ENCODE data around the gene KBTBD8.

Gene KBTBD8

GRCh38 chr3:67048067-67048714, 50.1 kb downstream of the KBTBD8 start:
- H2AFZ ChIP-seq (ENCODE audit: low read depth, low read length): no peak overlapping the region
- no peak overlapping the region for H3K4me3 ChIP-seq (ENCODE audit: low read depth in 1 of 2, low read length in 2 of 2)
- TF ChIP-seq EZH2 (IDR thresholded peaks at IDR 0.05; ENCODE audit: borderline replicate concordance, low read depth, low read length, severe bottlenecking) (no peak), CTCF (IDR thresholded peaks at IDR 0.05; ENCODE audit: borderline replicate concordance, extremely low read depth, low read length, poor library complexity, severe bottlenecking) (no peak)
- H4K20me1 ChIP-seq (ENCODE audit: insufficient read depth, low read length): no peaks in the 10 kb centered on the region
- no peaks in the 10 kb centered on the region for H3K9me3 ChIP-seq (ENCODE audit: insufficient read depth, low read length, severe bottlenecking)
- H3K27ac ChIP-seq (ENCODE audit: low read length): no peak overlapping the region
- no peak for DNase-seq
- H3K4me2 ChIP-seq (ENCODE audit: insufficient read depth, low read length): no peak overlapping the region
- no peak overlapping the region for H3K9ac ChIP-seq (ENCODE audit: low read depth, low read length)
- no peak for ATAC-seq (ENCODE audit: insufficient read depth, low read depth)
- H3K4me1 ChIP-seq (ENCODE audit: insufficient read depth, low read length): no peaks in the 10 kb centered on the region
- H3K27me3 ChIP-seq (ENCODE audit: insufficient read depth, low read length, poor library complexity): peaks cover 3% of the 10 kb centered on the region
- no peaks in the 10 kb centered on the region for H3K36me3 ChIP-seq (ENCODE audit: insufficient read depth, low read length)
- no peaks in the 10 kb centered on the region for H3K79me2 ChIP-seq (ENCODE audit: insufficient read depth, low read length)

GRCh38 chr3:67048715-67049074, 50.6 kb downstream of the KBTBD8 start:
- Histone ChIP-seq H3K4me3 (ENCODE audit: low read depth in 1 of 2, low read length in 2 of 2) (no peak overlapping the region), H3K79me2 (ENCODE audit: insufficient read depth, low read length) (no peaks in the 10 kb centered on the region), H3K27me3 (ENCODE audit: insufficient read depth, low read length, poor library complexity) (peaks cover 3% of the 10 kb centered on the region), H3K4me2 (ENCODE audit: insufficient read depth, low read length) (no peak overlapping the region), H2AFZ (ENCODE audit: low read depth, low read length) (no peak overlapping the region), H3K9me3 (ENCODE audit: insufficient read depth, low read length, severe bottlenecking) (no peaks in the 10 kb centered on the region), H3K36me3 (ENCODE audit: insufficient read depth, low read length) (no peaks in the 10 kb centered on the region), H4K20me1 (ENCODE audit: insufficient read depth, low read length) (no peaks in the 10 kb centered on the region), H3K4me1 (ENCODE audit: insufficient read depth, low read length) (no peaks in the 10 kb centered on the region), H3K9ac (ENCODE audit: low read depth, low read length) (no peak overlapping the region), H3K27ac (ENCODE audit: low read length) (no peak overlapping the region)
- no peak for TF ChIP-seq EZH2 (IDR thresholded peaks at IDR 0.05; ENCODE audit: borderline replicate concordance, low read depth, low read length, severe bottlenecking)
- no peak for TF ChIP-seq CTCF (IDR thresholded peaks at IDR 0.05; ENCODE audit: borderline replicate concordance, extremely low read depth, low read length, poor library complexity, severe bottlenecking)
- no peak for DNase-seq
- ATAC-seq (ENCODE audit: insufficient read depth, low read depth): no peak

GRCh38 chr3:67059443-67059842, 61.3 kb downstream of the KBTBD8 start:
- no peaks in the 10 kb centered on the region for H3K27me3 ChIP-seq (ENCODE audit: insufficient read depth, low read length, poor library complexity)
- H3K4me2 ChIP-seq (ENCODE audit: insufficient read depth, low read length): no peak overlapping the region
- H2AFZ ChIP-seq (ENCODE audit: low read depth, low read length): no peak overlapping the region
- no peak overlapping the region for H3K9ac ChIP-seq (ENCODE audit: low read depth, low read length)
- H3K27ac ChIP-seq (ENCODE audit: low read length): no peak overlapping the region
- H3K36me3 ChIP-seq (ENCODE audit: insufficient read depth, low read length): no peaks in the 10 kb centered on the region
- no peaks in the 10 kb centered on the region for H3K4me1 ChIP-seq (ENCODE audit: insufficient read depth, low read length)
- TF ChIP-seq EZH2 (IDR thresholded peaks at IDR 0.05; ENCODE audit: borderline replicate concordance, low read depth, low read length, severe bottlenecking) (no peak), CTCF (IDR thresholded peaks at IDR 0.05; ENCODE audit: borderline replicate concordance, extremely low read depth, low read length, poor library complexity, severe bottlenecking) (no peak)
- no peaks in the 10 kb centered on the region for H4K20me1 ChIP-seq (ENCODE audit: insufficient read depth, low read length)
- no peak overlapping the region for H3K4me3 ChIP-seq (ENCODE audit: low read depth in 1 of 2, low read length in 2 of 2)
- DNase-seq: no peak
- ATAC-seq (ENCODE audit: insufficient read depth, low read depth): no peak
- no peaks in the 10 kb centered on the region for H3K9me3 ChIP-seq (ENCODE audit: insufficient read depth, low read length, severe bottlenecking)
- no peaks in the 10 kb centered on the region for H3K79me2 ChIP-seq (ENCODE audit: insufficient read depth, low read length)
